Muscle of leg (tissue), 11 donors: Measurements from ENCODE around the gene DCXR. TPM values are rescaled to one million over a fixed set of nuclear protein-coding genes. Genes with fewer than 3 reads are reported as not detected.

Source experiments
- DNase-seq: peaks from one replicate; pipeline ENCODE4 v3.0.0; 2013
- H3K27ac ChIP-seq: one replicate; pipeline ENCODE4 v1.5.1; 2013; ENCODE audit warnings: mild to moderate bottlenecking, low read length, control low read depth
- H3K27me3 ChIP-seq: one replicate; pipeline ENCODE4 v1.6.1; 2013; ENCODE audit warnings: low read length; ENCODE audit not compliant: control insufficient read depth, insufficient read depth
- H3K36me3 ChIP-seq: one replicate; pipeline ENCODE4 v1.6.1; 2013; ENCODE audit warnings: low read length; ENCODE audit not compliant: control insufficient read depth, insufficient read depth
- H3K4me1 ChIP-seq: one replicate; pipeline ENCODE4 v1.6.1; 2013; ENCODE audit warnings: low read length; ENCODE audit not compliant: control insufficient read depth, insufficient read depth
- H3K4me3 ChIP-seq: one replicate; pipeline ENCODE4 v1.5.1; 2013; ENCODE audit warnings: low read length, control low read depth
- H3K9me3 ChIP-seq: replicated peaks from 2 replicates; pipeline ENCODE4 v1.6.1; 2013; ENCODE audit warnings: low read depth, low read length; ENCODE audit not compliant: control insufficient read depth
- WGBS: methylation state at CpG from one replicate; pipeline ENCODE4 v1.1.5; 2013; ENCODE audit warnings: missing lambda C conversion rate; ENCODE audit not compliant: insufficient coverage; 5-methylcytosine and 5-hydroxymethylcytosine counted together
- polyA plus RNA-seq, 8 donors: library from polyadenylated mRNA; unstranded; fragments of 120-200 nt; gene quantifications; one replicate each; pipeline versions ENCODE4 v1.2.1 to v1.2.3, GENCODE V29; 2013; ENCODE audit warnings: inconsistent platforms in 1 of 8, low replicate concordance in 1 of 8; ENCODE audit not compliant: insufficient read length in 8 of 8, insufficient read depth in 1 of 8
- total RNA-seq: library from RNA; stranded (reverse); fragments of 120-200 nt; gene quantifications from one replicate; pipeline ENCODE4 v1.2.4, GENCODE V29; 2013

Gene DCXR
- total and polyA plus RNA-seq, 9 donors = 30.0 to 44.6 (median 38.8) TPM

- peaks cover 19% of the 10 kb centered on the region for H3K4me1 ChIP-seq
- WGBS = 87% methylated on average over 32 of the region's 34 CpGs
- no peaks in the 10 kb centered on the region for H3K27me3 ChIP-seq
- no peak for DNase-seq
- H3K36me3 ChIP-seq = peaks cover 78% of the 10 kb centered on the region
- H3K4me3 ChIP-seq = no peak overlapping the region
- H3K27ac ChIP-seq = no peak overlapping the region
- H3K9me3 ChIP-seq = no peaks in the 10 kb centered on the region
These were observed 23.8 kb upstream of the DCXR start for GRCh38 chr17:82061047-82061925.

GRCh38 chr17:82060614-82061013 is 23.1 kb upstream of the DCXR start:
- Histone ChIP-seq H3K36me3 (peaks cover 85% of the 10 kb centered on the region), H3K27ac (no peak overlapping the region), H3K4me3 (no peak overlapping the region), H3K9me3 (no peaks in the 10 kb centered on the region), H3K4me1 (peaks cover 14% of the 10 kb centered on the region), H3K27me3 (no peaks in the 10 kb centered on the region)
- no peak for DNase-seq
- 79% methylated on average over 14 of the region's 14 CpGs for WGBS

- no peak for DNase-seq
- 87% methylated on average over 13 of the region's 16 CpGs for WGBS
- H3K4me3 ChIP-seq = no peak overlapping the region
These were observed 22.5 kb upstream of the DCXR start for GRCh38 chr17:82060001-82060380.

GRCh38 chr17:82059272-82060000 is 21.9 kb upstream of the DCXR start:
- WGBS = 63% methylated on average over 17 of the region's 19 CpGs

More at GRCh38 chr17:82060001-82060380, 22.5 kb upstream of the DCXR start:
- Histone ChIP-seq H3K36me3 (peaks cover 90% of the 10 kb centered on the region), H3K4me1 (peaks cover 11% of the 10 kb centered on the region), H3K9me3 (no peaks in the 10 kb centered on the region), H3K27ac (no peak overlapping the region), H3K27me3 (no peaks in the 10 kb centered on the region)

GRCh38 chr17:82058855-82059249 is 21.4 kb upstream of the DCXR start:
- WGBS = 76% methylated on average over 9 of the region's 10 CpGs
- H3K27me3 ChIP-seq = no peaks in the 10 kb centered on the region
- no peak overlapping the region for H3K4me3 ChIP-seq
- H3K27ac ChIP-seq = no peak overlapping the region
- no peak for DNase-seq
- H3K4me1 ChIP-seq = no peaks in the 10 kb centered on the region
- H3K36me3 ChIP-seq = peaks cover 95% of the 10 kb centered on the region
- no peaks in the 10 kb centered on the region for H3K9me3 ChIP-seq

More at GRCh38 chr17:82059272-82060000, 21.9 kb upstream of the DCXR start:
- H3K4me1 ChIP-seq = peaks cover 6% of the 10 kb centered on the region
- peaks cover 95% of the 10 kb centered on the region for H3K36me3 ChIP-seq
- DNase-seq = no peak
- H3K4me3 ChIP-seq = no peak overlapping the region
- no peaks in the 10 kb centered on the region for H3K27me3 ChIP-seq
- no peak overlapping the region for H3K27ac ChIP-seq
- H3K9me3 ChIP-seq = no peaks in the 10 kb centered on the region

- Histone ChIP-seq H3K27me3 (no peaks in the 10 kb centered on the region), H3K36me3 (peaks cover 95% of the 10 kb centered on the region), H3K9me3 (no peaks in the 10 kb centered on the region), H3K4me3 (no peak overlapping the region), H3K4me1 (peaks cover 3% of the 10 kb centered on the region), H3K27ac (no peak overlapping the region)
- no peak for DNase-seq
- WGBS = 71% methylated on average over 14 of the region's 17 CpGs
These were observed 20.8 kb upstream of the DCXR start for GRCh38 chr17:82058230-82058854.

- no peaks in the 10 kb centered on the region for H3K9me3 ChIP-seq
- peaks cover 83% of the 10 kb centered on the region for H3K36me3 ChIP-seq
These were observed 19.5 kb upstream of the DCXR start for GRCh38 chr17:82056729-82057621.

GRCh38 chr17:82055965-82056728 is 18.6 kb upstream of the DCXR start:
- 91% methylated on average over 21 of the region's 28 CpGs for WGBS
- H3K4me3 ChIP-seq = no peak overlapping the region
- DNase-seq = no peak
- no peak overlapping the region for H3K27ac ChIP-seq
- peaks cover 76% of the 10 kb centered on the region for H3K36me3 ChIP-seq
- no peaks in the 10 kb centered on the region for H3K27me3 ChIP-seq
- no peaks in the 10 kb centered on the region for H3K9me3 ChIP-seq
- H3K4me1 ChIP-seq = peaks cover 14% of the 10 kb centered on the region

More at GRCh38 chr17:82056729-82057621, 19.5 kb upstream of the DCXR start:
- no peak for DNase-seq
- no peak overlapping the region for H3K27ac ChIP-seq
- H3K27me3 ChIP-seq = no peaks in the 10 kb centered on the region
- H3K4me1 ChIP-seq = peaks cover 14% of the 10 kb centered on the region
- no peak overlapping the region for H3K4me3 ChIP-seq
- 76% methylated on average over 23 of the region's 29 CpGs for WGBS
